Osteocyte (in vitro differentiated cells): ENCODE results near the gene CT45A6. TPM values are rescaled to one million over a fixed set of nuclear protein-coding genes. Genes with fewer than 3 reads are reported as not detected.
"Not testable (repeated sequence)": the region's sequence is repeated elsewhere in the genome, so short reads cannot be mapped to it uniquely, and the experiment has no call there.

ENCODE experiments used
- DNase-seq: peaks from one replicate; pipeline ENCODE4 v3.0.0; 2021; ENCODE audit warnings: mixed read lengths; ENCODE audit not compliant: unreplicated experiment; ENCODE audit errors: extremely low spot score
- H3K27ac Mint-ChIP-seq: one replicate; pipeline ENCODE4 v1.8.0; 2021; ENCODE audit warnings: mild to moderate bottlenecking, mixed read lengths; ENCODE audit not compliant: unreplicated experiment
- H3K27me3 Mint-ChIP-seq: one replicate; pipeline ENCODE4 v1.8.0; 2021; ENCODE audit warnings: mixed read lengths; ENCODE audit not compliant: unreplicated experiment
- H3K36me3 Mint-ChIP-seq: one replicate; pipeline ENCODE4 v1.8.0; 2021; ENCODE audit warnings: mixed read lengths; ENCODE audit not compliant: unreplicated experiment
- H3K4me1 Mint-ChIP-seq: one replicate; pipeline ENCODE4 v1.8.0; 2021; ENCODE audit warnings: mixed read lengths; ENCODE audit not compliant: unreplicated experiment
- H3K4me3 Mint-ChIP-seq: one replicate; pipeline ENCODE4 v1.8.0; 2021; ENCODE audit warnings: mild to moderate bottlenecking, moderate library complexity, mixed read lengths; ENCODE audit not compliant: unreplicated experiment
- H3K9me3 Mint-ChIP-seq: one replicate; pipeline ENCODE4 v1.8.0; 2021; ENCODE audit warnings: mixed read lengths; ENCODE audit not compliant: unreplicated experiment
- long read RNA-seq: library from polyadenylated mRNA; unstranded; transcript quantifications from one replicate; pipeline ENCODE4 v2.0.0, GENCODE V29; 2021
- total RNA-seq: library from RNA; stranded (reverse); gene quantifications from 2 replicates; pipeline ENCODE4 v1.2.1, GENCODE V29; 2021

The CT45A6 gene, protein sequence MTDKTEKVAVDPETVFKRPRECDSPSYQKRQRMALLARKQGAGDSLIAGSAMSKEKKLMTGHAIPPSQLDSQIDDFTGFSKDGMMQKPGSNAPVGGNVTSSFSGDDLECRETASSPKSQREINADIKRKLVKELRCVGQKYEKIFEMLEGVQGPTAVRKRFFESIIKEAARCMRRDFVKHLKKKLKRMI
- total RNA-seq, result not detected in 2 replicates
- long read RNA-seq, result 0 reads

DNA sequence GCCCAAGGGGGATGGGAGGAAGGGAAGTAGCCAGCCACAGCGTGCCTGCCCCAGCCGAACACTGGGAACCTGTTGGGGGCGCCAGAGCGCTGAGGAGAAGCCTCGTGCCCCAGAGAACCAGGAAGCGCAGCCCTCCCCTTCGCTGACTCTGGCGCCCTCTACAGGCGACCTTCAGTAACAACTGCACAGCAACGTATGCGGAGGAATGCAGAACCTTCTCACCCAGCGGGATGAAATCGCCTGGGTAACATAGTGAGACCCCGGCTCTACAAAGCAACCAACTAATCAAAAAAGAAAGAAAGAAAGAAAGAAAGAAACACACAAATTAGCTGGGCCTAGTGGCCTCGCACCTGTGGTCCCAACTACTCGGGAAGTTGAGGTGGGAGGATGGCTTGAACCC lies at the start of gene CT45A6:
Gene CT45A6, minus strand, starts transcription at position 101 of the 400 bp plus-strand sequence. CDS start 3,794 bp downstream, outside the sequence.
- not testable (repeated sequence) for H3K4me3 Mint-ChIP-seq, H3K27ac Mint-ChIP-seq, DNase-seq, H3K27me3 Mint-ChIP-seq, H3K4me1 Mint-ChIP-seq, H3K36me3 Mint-ChIP-seq, H3K9me3 Mint-ChIP-seq

DNA sequence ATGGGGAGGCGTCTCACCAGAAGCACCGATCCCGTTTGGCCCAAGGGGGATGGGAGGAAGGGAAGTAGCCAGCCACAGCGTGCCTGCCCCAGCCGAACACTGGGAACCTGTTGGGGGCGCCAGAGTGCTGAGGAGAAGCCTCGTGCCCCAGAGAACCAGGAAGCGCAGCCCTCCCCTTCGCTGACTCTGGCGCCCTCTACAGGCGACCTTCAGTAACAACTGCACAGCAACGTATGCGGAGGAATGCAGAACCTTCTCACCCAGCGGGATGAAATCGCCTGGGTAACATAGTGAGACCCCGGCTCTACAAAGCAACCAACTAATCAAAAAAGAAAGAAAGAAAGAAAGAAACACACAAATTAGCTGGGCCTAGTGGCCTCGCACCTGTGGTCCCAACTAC lies 34.6 kb upstream of the CT45A6 start, which contains the start of gene CT45A7:
Gene CT45A7, minus strand, starts transcription at position 101 of the 400 bp plus-strand sequence. CDS start 3,747 bp downstream, outside the sequence.
- not testable (repeated sequence) for H3K4me1 Mint-ChIP-seq, H3K27me3 Mint-ChIP-seq, H3K9me3 Mint-ChIP-seq, H3K27ac Mint-ChIP-seq, H3K36me3 Mint-ChIP-seq, H3K4me3 Mint-ChIP-seq, DNase-seq

DNA sequence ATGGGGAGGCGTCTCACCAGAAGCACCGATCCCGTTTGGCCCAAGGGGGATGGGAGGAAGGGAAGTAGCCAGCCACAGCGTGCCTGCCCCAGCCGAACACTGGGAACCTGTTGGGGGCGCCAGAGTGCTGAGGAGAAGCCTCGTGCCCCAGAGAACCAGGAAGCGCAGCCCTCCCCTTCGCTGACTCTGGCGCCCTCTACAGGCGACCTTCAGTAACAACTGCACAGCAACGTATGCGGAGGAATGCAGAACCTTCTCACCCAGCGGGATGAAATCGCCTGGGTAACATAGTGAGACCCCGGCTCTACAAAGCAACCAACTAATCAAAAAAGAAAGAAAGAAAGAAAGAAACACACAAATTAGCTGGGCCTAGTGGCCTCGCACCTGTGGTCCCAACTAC lies 17.3 kb upstream of the CT45A6 start, which contains the start of gene CT45A2:
Gene CT45A2, minus strand, starts transcription at position 101 of the 400 bp plus-strand sequence. CDS start 3,747 bp downstream, outside the sequence.
- not testable (repeated sequence) for DNase-seq, H3K36me3 Mint-ChIP-seq, H3K9me3 Mint-ChIP-seq, H3K27ac Mint-ChIP-seq, H3K4me1 Mint-ChIP-seq, H3K4me3 Mint-ChIP-seq, H3K27me3 Mint-ChIP-seq

DNA sequence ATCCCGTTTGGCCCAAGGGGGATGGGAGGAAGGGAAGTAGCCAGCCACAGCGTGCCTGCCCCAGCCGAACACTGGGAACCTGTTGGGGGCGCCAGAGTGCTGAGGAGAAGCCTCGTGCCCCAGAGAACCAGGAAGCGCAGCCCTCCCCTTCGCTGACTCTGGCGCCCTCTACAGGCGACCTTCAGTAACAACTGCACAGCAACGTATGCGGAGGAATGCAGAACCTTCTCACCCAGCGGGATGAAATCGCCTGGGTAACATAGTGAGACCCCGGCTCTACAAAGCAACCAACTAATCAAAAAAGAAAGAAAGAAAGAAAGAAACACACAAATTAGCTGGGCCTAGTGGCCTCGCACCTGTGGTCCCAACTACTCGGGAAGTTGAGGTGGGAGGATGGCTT lies 17.2 kb downstream of the CT45A6 start, which contains the start of gene CT45A5:
Gene CT45A5, minus strand, starts transcription at position 101 of the 400 bp plus-strand sequence. CDS start 3,774 bp downstream, outside the sequence.
- not testable (repeated sequence) for H3K27me3 Mint-ChIP-seq, H3K4me1 Mint-ChIP-seq

DNA sequence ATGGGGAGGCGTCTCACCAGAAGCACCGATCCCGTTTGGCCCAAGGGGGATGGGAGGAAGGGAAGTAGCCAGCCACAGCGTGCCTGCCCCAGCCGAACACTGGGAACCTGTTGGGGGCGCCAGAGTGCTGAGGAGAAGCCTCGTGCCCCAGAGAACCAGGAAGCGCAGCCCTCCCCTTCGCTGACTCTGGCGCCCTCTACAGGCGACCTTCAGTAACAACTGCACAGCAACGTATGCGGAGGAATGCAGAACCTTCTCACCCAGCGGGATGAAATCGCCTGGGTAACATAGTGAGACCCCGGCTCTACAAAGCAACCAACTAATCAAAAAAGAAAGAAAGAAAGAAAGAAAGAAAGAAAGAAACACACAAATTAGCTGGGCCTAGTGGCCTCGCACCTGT lies 34.5 kb downstream of the CT45A6 start, which contains the start of gene CT45A3:
Gene CT45A3, minus strand, starts transcription at position 101 of the 400 bp plus-strand sequence. CDS start 3,747 bp downstream, outside the sequence.
- H3K9me3 Mint-ChIP-seq, H3K27ac Mint-ChIP-seq, H3K27me3 Mint-ChIP-seq: not testable (repeated sequence)

More for the DNA sequence above, 17.2 kb downstream of the CT45A6 start, which contains the start of gene CT45A5:
- not testable (repeated sequence) for H3K4me3 Mint-ChIP-seq, H3K9me3 Mint-ChIP-seq, H3K36me3 Mint-ChIP-seq, H3K27ac Mint-ChIP-seq, DNase-seq

DNA sequence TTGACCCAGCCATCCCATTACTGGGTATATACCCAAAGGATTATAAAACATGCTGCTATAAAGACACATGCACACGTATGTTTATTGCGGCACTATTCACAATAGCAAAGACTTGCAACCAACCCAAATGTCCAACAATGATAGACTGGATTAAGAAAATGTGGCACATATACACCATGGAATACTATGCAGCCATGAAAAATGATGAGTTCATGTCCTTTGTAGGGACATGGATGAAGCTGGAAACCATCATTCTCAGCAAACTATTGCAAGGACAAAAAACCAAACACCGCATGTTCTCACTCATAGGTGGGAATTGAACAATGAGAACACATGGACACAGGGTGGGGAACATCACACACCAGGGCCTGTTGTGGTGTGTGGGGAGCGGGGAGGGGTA lies 57.8 kb downstream of the CT45A6 start:
- H3K4me3 Mint-ChIP-seq, H3K4me1 Mint-ChIP-seq, H3K9me3 Mint-ChIP-seq, DNase-seq, H3K36me3 Mint-ChIP-seq, H3K27ac Mint-ChIP-seq, H3K27me3 Mint-ChIP-seq: not testable (repeated sequence)

More for the DNA sequence above, 34.5 kb downstream of the CT45A6 start, which contains the start of gene CT45A3:
- H3K36me3 Mint-ChIP-seq, H3K4me3 Mint-ChIP-seq, H3K4me1 Mint-ChIP-seq, DNase-seq: not testable (repeated sequence)

Other genes starting within 250 kb of the CT45A6 start
- not detected in 2 replicates for gene CT45A1, start 89.1 kb downstream of the CT45A6 start, total RNA-seq
- gene CT45A3, start 34.6 kb downstream of the CT45A6 start, total RNA-seq, result not detected in 2 replicates
- gene CT45A5, start 17.3 kb downstream of the CT45A6 start, total RNA-seq, result not detected in 2 replicates
- gene CT45A2, start 17.2 kb upstream of the CT45A6 start, total RNA-seq, result not detected in 2 replicates
- gene CT45A7, start 34.5 kb upstream of the CT45A6 start, total RNA-seq, result not detected in 2 replicates
- not detected in 2 replicates for gene CT45A8, start 51.8 kb upstream of the CT45A6 start, total RNA-seq
- gene CT45A9, start 69.0 kb upstream of the CT45A6 start, total RNA-seq, result not detected in 2 replicates
- not detected in 2 replicates for gene CT45A10, start 90.7 kb upstream of the CT45A6 start, total RNA-seq
- gene SAGE1, start 90.9 kb upstream of the CT45A6 start, total RNA-seq, result not detected in 2 replicates
- gene MMGT1, start 171.2 kb upstream of the CT45A6 start, total RNA-seq, result 30.9 and 32.4 TPM in 2 replicates
- gene SLC9A6, start 182.6 kb upstream of the CT45A6 start, total RNA-seq, result 16.1 and 18.0 TPM in 2 replicates